GOT3 (cell line): Measurements from ENCODE around the gene PPM1J.
"Not testable (repeated sequence)": the region's sequence is repeated elsewhere in the genome, so short reads cannot be mapped to it uniquely, and the experiment has no call there.

ENCODE experiments used
- DNase-seq: peaks from one replicate; lab custom pipeline; 2025; ENCODE audit warnings: mixed read lengths; lab: John Stamatoyannopoulos, UW

Gene PPM1J

GRCh38 chr1:112721966-112722524, 6.9 kb upstream of the PPM1J start:
- no peak for DNase-seq

GRCh38 chr1:112721294-112721693, 6.2 kb upstream of the PPM1J start:
- not testable (repeated sequence) for DNase-seq

- no peak for DNase-seq
These were observed 5.7 kb upstream of the PPM1J start for GRCh38 chr1:112720800-112721199.

DNA sequence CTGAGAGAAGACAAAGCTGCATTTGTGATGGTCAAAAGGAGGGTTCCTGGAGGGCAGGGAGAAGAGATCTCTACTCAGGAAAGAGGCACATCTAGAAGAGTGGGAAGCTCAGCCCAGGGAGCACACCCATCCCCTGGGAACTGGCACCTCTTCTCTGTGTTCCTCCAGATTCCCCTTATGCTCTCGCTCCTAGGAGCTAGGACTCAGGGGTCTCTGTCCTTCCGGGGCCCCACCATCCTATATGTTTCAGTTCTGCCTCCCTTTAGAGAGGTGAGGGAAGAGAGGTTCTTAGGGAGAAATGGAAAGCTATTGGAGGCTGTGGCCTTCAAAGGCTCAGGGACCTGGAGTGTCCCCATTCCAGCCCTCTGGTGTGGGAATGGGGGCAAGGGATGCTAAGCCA, 4.6 kb upstream of the PPM1J start:
- DNase-seq = no peak

DNA sequence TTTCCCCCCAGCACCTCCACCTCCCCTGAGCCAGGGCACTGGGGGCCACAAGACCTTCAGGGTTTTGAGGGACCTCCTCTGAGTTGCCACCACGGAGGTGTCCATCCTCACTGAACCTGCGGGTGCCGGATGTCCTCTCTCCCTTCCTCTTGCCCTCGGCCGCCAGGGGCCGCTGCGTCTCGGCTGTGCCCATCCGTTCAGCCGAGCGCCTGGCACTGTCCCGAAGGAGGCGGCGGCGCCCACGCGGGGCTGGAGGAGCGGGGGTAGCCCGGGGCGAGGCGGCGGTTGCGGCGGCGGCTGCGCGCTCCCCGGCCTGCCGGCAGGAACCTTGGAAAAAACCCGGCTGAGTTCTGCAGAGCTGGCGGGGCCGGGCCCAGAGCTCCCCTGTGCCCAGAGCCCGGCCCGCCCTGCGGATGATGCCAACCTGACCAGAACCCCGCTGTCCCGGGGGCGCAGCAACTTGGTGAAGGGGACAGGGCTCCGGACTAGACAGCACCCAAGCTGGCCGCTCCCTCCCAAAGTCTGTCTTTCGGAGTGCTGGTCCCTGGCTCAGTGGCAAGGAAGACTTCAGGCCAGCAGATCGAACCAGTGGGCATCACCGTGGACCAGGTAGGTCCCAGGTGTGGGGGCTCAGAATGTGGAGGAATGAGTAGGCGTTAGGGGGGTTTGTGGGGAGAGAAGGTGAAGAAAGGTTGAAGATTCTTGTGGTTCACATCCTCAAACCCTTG, 3.7 kb upstream of the PPM1J start:
- peak; percentile 20 for DNase-seq

DNA sequence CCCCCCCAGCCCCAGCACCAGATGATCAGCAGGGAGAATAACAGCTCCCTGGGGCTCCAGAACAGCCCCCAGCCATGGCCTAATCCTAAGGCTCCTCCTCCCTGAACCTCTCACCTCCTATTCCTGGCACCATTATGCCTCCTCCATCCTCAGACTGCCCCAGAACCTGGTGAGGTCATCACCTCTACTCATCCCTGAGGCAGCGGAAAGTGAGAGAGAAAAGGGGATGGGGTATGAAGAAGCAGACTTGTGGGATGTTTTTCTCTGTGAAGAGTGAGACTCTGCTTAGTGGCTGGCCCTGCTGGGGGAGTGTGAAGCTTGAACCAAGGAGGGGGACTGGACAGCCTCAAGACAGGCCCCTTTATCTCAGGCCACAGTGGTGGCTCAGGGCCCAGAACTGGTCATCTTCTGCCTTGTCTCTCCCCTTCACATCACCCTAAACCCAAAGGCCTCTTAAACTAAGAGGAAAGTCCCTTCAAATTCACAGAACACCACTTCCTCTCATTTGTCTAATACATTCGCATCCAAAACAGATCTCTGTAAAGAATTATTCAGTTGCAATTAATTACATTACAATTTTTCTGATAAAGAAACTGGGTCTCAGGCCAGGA, 2.2 kb upstream of the PPM1J start:
- DNase-seq = no peak

DNA sequence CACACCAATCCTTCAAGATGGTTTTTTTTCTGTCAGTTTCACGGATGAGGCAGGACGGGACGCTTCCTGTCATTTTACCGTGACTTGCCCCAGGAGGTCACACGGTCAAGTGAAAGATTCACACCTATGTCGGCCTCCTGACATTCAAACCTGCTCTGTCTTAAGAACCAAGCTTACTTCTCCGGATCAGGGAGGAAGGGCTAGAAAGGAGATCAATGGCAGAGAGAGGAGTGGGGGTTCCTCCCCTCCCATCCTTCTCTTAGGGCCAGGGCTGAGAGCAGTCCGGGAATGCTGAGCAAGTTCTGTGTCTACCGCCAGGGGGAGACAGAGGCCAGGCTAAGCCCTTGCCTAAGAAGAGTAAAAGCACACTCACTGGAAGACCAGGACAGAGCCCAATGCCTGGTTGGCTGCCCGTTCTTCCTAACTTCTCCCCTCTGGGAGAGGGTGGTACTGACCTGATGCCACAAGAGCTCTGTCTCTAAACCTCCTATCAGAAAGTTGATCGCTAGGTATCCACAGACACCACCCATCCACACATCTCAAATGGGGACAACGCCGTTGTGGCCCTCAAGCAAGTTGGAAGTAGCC, 1.1 kb upstream of the PPM1J start:
- DNase-seq = no peak

DNA sequence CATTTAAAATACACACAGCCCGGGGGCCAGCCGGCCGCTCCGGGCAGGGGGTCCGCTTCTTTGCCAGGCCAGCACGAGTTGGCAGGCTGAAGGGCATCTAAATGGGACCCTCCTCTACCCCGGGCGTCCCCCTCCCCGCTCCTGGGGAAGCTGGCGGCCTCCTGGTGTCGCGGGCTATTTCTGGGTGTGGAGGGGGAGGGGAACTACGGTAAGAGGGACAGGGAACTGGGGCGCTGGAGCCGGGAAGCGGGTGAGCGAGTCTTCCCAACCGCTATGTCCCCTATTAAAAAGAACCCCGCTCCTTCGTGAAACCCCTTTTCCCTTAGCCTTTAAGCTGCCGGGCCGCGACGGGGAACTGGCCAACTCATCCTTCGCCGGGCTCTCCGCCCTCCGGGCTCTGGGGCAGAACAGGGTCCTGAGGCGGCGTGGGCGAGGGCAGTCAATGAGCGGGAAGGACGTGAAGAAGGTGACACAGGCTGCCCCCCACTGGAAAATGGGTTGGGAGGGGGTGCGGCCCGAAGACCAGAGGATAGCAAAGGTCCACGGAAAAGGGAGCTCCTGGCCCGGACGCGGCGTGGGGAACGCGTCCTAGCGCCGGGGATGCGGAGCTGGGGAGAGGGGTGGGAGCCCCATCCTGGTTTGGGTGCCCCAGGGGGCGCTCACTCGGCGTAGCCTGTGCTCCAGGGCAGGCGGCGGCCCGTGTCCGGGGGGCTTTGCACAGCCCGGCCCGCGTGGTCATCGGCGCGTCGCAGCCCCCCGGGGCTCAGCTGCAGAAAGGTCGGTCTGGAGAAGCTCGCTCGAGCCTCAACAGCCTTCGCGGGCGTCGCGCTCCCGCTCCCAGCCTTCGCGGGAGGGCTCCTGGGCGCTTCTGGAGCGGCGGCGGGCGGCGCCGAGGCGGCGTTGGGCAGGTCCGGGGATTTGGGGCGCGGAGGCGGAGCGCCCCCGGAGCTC, 544 bp downstream of the PPM1J start:
- no peak for DNase-seq

GRCh38 chr1:112713466-112714312, 1.4 kb downstream of the PPM1J start:
- no peak for DNase-seq

GRCh38 chr1:112712701-112713128, 2.4 kb downstream of the PPM1J start:
- DNase-seq = no peak

GRCh38 chr1:112712191-112712590, 2.9 kb downstream of the PPM1J start:
- DNase-seq = no peak

DNA sequence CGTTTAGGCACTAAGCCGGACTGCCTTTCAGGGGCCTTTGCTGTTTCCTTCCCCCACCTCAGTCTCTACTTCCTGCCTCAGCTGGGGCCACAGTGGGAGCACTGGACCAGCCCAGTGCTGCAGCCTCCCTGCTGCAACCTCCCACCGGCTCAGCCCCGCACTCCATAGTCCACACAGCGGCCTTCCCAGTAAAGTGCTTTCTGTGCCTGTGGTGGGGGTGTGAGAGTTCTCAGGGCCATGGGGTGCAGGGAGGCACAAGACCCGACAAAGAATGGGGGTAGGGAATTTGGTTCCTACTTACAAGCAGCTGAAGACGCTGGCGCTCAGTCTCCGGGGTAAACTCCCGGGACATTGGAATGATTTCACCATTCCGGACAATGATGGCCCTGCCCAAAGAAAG, 3.5 kb downstream of the PPM1J start:
- DNase-seq = no peak

- DNase-seq = no peak
These were observed 4.1 kb downstream of the PPM1J start for GRCh38 chr1:112711041-112711440.

- DNase-seq = no peak
These were observed 4.5 kb downstream of the PPM1J start for GRCh38 chr1:112710586-112710985.

DNA sequence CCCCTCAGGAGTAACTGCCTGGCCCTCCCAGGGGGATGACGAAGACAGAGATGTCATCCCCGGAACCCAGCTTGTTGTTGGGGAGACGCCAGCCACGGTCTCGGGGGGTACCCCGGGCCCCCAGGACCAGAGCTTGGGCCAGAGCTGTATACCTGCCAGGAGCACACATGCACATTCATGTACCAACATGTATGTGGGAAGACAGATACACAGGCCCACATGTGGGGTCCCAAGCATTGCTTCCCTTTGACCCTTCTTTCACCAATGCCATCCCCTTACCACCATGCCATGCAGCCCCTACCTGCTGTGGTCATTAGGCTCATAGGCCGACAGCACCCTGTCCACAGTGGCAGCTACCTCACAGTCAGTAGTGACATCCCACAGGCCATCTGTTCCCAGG, 5.0 kb downstream of the PPM1J start:
- DNase-seq = no peak

GRCh38 chr1:112708489-112708888, 6.6 kb downstream of the PPM1J start:
- DNase-seq = no peak

DNA sequence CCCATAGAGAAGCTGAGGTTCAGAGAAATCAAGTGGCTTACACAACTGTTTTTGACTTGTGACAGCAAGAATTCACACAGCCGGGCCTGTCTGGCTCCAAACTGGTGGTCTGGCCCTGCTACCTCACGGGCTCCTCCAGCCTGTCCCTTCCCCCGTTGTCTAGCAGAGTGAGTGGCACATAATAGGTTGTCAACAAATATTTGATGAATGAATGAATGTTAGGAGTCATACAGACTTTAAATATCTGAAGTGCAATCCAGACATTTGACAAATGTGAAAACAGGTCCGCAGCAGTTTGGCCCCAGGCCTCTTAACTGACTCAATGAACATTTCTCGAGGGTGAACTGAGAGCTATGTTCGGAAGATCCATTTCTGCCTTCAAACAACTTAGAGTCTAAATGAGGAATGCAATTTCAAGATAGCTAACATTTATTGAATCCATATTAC, 7.1 kb downstream of the PPM1J start:
- no peak for DNase-seq

GRCh38 chr1:112707221-112708001, 7.7 kb downstream of the PPM1J start:
- DNase-seq = peak; percentile 56

DNA sequence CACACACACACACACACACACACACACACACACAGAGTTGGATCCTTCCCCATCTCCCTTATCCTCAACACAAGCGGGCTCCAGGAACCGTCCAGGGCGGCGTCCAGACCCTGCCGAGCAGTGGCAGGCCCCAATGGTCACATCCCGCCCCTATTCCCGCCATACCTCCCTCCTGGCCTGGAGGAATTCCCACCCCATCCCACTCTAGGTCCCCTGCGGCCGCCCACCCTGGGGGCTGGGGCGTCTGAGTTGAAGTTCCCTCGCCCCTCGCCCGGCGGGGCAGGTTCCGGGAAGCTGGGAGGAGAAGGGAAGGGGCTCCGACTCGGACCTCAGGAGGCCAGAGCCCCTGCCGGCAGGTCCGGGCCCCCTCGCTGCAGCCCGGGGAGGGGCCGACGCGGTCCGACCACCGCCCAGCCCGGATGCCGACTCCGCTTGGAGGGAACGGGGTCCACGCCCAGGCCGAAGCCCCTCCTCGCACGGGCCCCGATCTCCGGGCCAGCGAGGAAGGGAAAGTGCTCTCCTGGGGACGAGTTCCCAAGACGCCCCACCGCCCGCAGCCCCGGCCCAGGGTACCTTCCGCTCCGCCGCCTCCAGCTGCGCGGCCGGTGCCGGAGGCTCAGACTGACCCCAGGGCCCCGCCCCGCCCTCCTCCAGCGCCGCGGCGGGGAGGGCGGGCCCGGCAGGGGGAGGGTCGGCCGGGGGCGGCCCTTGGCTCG, 8.5 kb downstream of the PPM1J start, which contains the start of gene RHOC:
TSS of gene RHOC (minus strand) at position 623 of the 716 bp plus-strand sequence. CDS start 3,328 bp downstream, outside the sequence.
- DNase-seq = no peak
